ENCODE results near the gene RTP5.

RTP5 gene

DNA sequence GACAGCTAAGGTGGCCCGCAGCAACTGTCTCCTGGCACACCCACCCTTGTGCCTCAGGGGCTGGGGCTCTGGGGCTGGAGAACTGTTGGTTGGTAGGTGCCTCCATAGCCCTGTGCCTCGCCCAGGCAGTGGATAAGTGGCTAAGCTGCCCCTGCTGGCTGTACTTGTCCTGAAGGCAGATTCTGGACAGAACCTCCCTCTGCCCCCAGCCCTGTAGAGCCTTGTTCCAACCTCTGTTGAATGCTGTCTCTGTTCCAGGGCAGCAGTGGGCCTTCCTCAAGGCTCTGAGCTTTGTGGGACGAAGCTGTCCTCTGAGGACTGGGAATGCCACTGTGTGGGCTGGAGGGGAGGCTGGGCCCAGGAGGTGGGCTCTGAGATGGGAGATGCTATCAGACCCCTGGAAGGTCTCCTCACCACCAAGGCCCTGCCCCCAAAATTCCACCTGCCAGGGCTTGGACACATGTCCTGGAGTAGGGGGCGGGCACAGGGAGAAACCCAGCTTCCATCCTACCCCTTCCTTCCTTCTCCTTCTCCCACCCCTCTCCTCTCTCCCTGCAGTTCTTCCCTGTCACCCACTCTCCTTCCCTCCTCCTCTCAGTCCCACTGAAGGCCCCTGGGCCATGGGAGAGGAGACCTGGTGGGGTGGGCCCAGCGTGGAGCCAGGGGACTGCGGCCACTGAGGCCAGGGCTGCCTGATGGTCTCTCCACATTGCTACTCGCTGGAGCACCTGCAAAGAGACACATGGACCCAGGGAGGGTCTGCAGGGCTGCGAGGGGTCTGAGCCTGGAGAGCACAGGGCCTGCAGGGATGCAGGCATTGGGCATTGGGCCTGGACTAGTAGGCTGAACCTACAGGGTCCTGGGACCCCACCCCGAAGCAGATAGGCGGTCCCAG, 9.1 kb upstream of the RTP5 start:
- no peak for TF ChIP-seq CTCF (IDR thresholded peaks at IDR 0.05)

DNA sequence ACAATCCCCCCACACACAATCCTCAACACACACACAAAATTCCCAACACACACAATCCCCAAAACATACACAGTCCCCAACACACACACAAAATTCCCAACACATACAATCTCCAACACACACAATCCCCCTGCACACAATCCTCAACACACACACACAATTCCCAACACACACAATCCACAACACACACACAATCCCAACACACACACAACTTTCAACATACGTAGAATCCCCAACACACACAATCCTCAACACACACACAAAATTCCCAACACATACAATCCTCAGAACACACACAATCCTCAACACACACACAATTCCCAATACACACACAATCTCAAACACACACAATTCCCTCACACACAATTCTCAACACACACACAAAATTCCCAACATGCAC, 8.3 kb upstream of the RTP5 start:
- TF ChIP-seq CTCF (IDR thresholded peaks at IDR 0.05) = no peak

DNA sequence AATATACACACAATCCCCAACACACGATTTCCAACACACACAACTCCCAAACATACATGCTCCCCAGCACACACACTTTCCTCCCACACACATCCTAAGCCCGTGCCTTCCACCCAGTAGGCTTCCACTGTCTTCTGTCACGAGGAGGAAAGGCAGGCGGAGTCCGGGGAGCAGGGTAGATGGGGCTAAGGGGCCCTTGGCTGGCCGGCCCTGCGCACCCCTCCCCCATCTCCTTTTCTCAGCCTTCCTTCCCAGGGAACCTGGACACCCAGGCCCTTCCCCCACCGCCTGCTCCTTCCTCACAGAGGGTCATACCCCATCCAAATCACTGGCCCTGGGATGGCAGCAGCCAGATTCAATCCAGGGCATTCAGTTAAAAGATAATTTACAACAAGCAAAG, 7.4 kb upstream of the RTP5 start:
- no peak for TF ChIP-seq CTCF (IDR thresholded peaks at IDR 0.05)

DNA sequence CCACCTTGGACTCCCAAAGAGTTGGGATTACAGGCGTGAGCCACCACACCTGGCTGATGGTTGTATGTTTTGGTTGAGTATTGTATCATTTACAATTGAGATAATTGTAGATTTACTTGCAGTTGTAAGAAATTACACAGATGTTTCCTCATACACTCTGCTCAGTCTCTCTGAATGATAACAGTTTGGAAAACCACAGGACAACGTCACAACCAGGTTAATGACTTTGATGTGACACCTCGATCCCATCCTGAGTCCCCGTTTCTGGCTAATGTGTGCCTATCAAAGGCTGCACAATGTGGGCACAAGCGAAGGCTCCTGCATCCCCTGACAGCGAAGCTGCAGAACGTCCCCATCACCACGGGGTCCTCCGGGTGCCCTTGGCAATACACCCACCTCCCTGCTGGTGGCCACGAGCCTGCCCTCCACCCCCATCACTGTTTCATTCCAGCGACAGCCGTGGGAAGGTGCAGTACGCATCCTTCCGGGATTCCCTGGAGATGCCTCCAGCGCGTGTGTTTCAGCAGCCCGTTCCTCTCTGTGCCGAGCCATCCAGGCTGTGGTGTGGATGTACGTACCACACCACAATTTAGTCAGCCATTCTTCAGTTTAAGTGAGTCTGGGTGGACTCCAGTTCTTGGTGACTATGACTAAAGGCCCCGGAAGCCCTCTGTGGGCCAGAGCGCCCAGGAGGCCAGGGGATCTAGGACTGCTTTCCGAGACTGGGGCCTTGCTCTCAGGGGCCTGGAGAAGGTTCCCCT, 6.6 kb upstream of the RTP5 start:
- TF ChIP-seq CTCF (IDR thresholded peaks at IDR 0.05) = no peak

GRCh38 chr2:241863536-241863954, 6.0 kb upstream of the RTP5 start:
- TF ChIP-seq CTCF (IDR thresholded peaks at IDR 0.05) = no peak

- no peak for TF ChIP-seq CTCF (IDR thresholded peaks at IDR 0.05)
These were observed 5.2 kb upstream of the RTP5 start for GRCh38 chr2:241864168-241864849.

- TF ChIP-seq CTCF (IDR thresholded peaks at IDR 0.05) = no peak
These were observed 4.7 kb upstream of the RTP5 start for GRCh38 chr2:241864850-241865213.
